ENCODE results near the gene PRDX6.
"Not testable (repeated sequence)": the region's sequence is repeated elsewhere in the genome, so short reads cannot be mapped to it uniquely, and the experiment has no call there.

Gene PRDX6

DNA sequence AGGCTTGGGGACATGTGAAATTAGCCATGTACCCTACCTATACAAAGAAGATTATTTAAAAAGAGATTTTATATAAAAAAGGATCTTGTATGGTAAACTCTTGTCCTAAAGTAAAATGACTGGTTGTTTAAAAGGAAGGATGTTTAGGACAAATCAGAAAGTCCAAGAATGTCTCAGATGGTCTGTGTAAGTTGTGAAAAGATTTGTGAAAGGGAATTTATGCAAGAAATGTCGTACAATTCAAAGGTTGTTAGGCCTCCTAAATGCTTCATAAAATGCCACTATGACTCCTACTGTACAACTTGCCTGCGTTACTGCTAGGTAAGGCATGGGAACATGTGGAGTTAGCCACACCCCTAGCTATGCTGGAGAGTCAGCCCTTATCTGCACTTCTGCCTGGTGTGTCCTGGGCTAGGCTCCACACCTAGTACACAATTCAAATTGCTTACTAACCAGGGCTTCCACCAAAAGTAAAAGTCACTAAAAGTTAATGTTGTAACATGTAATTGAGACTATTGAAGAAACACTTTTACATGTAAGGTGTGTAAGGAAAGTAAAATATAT lies 19.7 kb downstream of the PRDX6 start:
- no peak for DNase-seq (ENCODE audit: low read depth in 2 of 2)

DNA sequence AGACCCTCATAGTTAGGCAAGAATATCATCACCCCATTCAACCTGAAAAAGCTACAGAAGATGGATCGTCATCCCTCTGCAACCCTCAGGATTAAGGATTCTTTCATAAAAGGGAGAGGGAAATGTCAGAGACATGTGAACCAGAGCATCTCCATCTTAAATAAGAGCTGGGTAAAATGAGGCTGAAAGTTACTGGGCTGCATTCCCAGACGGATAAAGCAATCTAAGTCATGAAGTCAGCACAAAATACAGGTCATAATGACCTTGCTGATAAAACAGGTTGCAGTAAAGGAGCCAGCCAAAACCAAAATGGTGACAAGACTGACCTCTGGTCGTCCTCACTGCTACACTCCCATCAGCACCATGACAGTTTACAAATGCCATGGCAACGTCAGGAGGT lies 22.6 kb downstream of the PRDX6 start:
- DNase-seq (ENCODE audit: low read depth in 2 of 2), result no peak

DNA sequence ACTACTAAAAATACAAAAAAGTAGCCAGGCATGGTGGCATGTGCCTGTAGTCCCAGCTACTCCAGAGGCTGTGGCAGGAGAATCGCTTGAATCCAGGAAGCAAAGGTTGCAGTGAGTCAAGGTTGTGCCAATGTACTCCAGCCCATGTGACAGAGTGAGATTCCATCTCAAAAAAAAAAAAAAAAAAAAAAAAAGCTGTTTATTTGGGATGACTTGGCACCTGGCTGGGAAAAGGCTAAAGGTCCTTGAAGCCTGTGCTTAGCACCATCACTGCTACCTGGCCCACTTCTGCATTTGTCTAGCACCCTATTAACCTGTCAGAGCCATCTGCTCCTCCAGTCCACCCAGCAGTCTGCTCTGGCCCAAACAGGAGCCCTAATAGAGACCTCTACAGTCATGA lies 25.0 kb downstream of the PRDX6 start:
- no peak for DNase-seq (ENCODE audit: low read depth in 2 of 2)

DNA sequence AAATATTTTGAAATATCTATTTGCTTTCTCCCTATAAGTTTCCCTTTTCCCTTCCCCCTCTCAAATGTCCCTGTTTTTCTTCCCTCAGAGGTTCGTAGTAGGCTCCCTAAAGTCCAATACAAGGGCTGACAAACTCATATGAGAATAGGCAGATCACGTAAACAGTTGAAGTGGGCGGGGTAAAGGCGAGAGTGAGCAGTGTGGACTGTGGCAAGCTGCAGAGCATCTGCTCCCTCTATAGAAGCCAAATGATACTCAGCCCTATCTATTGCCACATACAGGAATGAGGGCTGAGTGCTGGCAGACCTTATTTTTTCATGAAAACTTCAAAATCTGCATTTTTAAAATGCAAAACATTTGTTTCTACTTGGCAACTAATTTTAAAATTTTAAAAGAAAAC lies 26.3 kb downstream of the PRDX6 start:
- DNase-seq (ENCODE audit: low read depth in 2 of 2), result no peak

DNA sequence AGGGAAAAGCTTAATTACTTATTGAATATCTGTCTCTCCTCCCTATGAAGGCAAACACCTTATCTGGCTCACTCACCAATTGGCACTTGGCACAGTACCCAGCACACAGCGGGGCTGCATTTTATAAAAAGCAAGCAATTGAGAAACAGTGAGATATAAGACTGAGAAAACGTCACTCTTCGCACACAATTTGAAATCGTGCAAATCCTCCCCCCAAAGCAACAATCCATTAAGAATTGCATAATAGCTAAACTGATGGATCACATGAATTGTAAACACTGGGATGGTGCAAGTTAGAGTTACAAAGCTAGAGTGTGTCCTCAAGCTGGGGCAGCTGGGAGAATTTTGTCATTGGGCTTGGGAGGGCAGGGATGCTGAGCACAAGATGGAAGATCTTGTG lies 27.1 kb downstream of the PRDX6 start:
- no peak for DNase-seq (ENCODE audit: low read depth in 2 of 2)

DNA sequence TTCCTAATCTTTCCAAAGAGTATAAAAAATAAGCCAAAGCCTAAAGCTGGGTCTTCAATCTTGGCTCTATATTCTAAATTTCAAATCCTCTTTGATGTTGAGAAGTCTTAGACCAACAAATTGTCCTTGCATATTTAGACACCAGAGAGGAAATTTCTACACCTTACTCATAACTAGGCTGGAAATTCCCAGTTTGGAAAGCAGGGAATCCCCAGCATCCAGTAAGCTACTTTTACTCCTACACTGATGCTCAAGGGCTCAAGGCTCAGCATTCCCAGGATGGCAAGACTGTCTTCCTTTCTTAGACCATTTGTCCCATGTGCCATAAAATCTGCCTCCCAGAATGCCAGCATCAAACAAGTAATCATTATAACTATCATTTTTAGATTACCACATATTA lies 28.3 kb downstream of the PRDX6 start:
- DNase-seq (ENCODE audit: low read depth in 2 of 2), result no peak

DNA sequence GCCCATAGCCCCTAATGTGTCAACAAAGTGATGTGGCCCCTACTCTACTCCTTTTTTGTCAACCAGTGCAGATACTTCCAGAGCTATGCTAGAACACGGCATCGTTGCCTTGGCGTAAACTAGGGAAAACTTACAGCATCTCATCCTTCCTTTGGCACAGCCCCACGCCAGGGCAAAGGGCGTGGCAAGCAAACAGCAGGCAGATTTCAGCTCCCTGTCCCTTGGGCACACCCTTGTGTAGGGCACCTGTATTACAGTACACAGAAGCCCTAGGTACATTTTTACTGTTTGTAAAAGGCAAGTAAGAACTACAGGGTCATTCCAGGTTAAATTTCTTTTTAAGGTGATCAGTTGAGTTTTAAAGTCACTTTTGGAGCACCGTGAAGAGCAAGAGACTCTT lies 29.3 kb downstream of the PRDX6 start:
- no peak for DNase-seq (ENCODE audit: low read depth in 2 of 2)

DNA sequence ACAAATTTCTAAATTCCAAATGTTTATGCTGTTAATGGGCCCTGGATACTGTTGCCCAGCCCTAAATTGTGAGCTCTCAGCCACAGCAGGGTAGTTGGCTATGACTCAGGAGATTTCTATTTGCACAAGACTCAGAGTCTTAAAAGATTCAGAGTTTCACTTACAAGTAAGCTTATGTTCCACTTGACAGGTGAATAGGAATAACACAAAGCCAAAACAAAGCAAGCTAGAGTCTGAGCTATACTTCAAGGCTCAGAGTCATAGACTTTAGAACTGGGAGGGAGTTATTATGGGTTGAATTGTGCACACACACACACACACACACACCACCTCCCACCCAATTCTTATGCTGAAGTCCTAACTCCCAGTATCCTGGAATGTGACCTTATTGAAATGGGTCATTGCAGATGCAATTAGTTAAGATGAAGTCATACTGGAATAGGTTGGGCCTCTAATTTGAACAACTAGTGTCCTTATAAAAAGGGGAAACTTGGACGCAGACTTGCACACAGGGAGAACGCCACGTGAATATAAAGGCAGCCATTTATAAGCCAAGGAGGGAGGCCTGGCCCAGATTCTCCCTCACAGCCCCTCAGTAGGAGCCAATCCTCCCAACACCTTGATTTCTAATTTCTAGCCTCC lies 30.2 kb downstream of the PRDX6 start:
- DNase-seq (ENCODE audit: low read depth in 2 of 2), result no peak

DNA sequence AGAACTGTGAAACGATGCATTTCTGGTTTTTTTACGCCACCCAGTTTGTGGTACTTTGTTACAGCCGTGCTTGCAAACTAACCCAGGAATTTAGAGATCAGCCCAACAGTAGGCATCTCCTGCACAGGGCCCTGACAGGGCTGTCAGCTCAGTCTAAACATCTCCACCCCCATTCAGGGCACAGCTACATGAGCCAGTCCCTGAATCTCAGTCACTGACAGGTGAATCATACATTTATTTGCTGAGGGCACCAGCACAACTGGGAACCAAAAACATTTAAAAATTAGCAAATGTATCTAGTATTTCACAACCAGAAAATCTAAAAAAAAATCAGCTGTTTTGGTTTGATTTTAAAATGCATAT lies 30.7 kb downstream of the PRDX6 start:
- DNase-seq (ENCODE audit: low read depth in 2 of 2), result no peak

DNA sequence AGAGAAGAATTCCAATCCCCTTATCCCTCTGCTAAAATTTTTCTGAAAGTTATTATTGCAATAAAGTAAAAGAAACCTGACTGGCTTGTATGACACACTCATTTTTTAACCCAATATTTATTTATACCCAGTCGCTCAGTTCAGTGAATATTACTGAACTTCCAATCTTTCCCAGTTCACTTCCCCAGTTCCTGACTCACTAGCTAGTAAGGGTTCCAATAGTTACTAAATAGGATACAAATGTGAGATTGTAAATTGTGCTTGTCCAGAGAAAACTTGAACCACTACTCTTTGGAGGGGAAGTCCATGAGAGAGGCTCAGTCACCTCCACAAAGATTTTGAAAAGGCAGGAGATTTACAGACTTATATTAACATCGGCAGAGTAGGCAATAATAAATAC lies 31.4 kb downstream of the PRDX6 start:
- no peak for DNase-seq (ENCODE audit: low read depth in 2 of 2)

DNA sequence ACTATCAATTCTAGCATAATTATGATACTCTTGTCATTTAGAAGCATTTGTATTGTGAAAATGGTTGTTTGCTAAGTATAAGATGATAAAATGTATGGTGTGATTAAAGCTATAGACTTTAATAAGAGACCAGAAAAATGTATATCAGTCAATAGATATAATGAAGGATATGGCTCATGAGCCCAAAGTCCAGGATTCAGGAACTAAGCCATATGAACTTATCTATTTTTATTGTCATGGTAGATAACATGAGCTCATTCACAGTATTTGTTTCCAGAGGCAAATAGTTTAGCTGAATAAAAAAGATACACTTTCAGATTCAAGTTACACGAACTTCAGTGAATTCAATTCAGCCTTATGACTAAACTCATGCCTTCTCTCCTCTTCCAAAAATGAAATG lies 32.7 kb downstream of the PRDX6 start:
- no peak for DNase-seq (ENCODE audit: low read depth in 2 of 2)

DNA sequence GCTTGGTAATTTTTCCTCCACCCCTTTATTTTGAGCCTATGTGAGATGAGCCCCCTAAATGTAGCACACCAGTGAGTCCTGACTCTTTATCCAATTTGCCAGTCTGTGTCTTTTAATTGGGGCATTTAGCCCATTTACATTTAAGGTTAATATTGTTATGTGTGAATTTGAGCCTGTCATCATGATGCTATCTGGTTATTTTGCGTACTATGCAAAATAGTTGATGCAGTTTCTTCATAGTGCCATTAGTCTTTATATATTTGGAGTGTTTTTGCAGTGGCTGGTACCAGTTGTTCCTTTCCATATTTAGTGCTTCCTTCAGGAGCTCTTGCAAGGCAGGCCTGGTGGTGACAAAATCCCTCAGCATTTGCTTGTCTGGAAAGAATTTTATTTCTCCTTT lies 37.4 kb downstream of the PRDX6 start:
- not testable (repeated sequence) for DNase-seq (ENCODE audit: low read depth in 2 of 2)

DNA sequence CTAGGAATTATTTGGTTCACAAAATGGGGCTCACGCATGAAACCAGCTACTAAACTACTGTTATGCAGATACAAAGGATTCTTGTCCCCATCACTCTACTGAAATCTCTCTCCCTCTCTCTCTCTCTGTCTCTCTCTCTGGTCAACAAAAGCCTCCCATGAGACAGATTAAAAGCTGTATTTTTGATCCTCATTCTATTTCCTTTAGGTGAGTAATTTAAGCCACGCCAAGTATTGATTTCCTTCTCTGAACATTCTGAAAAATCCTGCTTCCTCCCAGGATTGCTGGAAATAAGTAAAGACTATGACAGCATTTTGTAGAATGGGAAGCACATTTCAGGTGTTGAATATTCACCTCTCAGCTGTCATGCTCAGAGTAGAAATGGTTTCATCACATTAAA lies 43.7 kb downstream of the PRDX6 start:
- no peak for DNase-seq (ENCODE audit: low read depth in 2 of 2)

DNA sequence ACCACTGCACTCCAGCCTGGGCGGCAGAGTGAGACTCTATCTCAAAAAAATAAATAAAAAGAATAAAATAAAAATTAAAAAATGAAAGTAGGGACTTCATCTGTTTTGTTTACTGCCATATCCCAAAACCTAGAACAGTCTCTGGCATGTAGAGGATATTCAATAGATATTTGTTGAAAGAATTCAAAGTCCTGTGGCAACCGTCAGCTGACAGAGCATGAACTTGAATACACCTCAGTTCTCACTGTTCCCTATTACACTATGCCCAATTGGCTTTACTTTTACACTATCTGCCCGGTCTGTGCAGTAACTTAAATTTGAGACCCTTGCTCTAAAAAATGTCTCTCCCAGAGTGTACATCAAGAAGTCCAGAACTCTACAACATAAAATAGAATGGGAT lies 46.2 kb downstream of the PRDX6 start:
- DNase-seq (ENCODE audit: low read depth in 2 of 2), result no peak

DNA sequence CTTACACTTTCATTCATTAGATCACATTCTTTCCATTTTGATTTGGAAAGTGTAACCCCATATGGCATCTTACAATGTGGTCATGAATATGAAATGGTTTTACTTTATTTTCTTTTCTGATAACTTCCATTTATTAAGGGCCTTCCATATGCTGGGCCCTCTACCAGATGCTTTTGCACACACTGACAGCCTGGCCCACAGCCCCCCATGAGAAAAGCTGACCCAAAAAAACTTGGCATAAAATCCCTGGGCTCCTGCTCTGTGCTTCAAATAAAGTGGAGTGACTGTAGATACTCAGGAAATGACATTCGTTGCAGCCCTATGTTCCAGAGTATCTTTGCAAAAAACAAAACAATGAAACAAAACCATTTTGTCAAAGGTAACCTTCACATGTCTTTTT lies 48.8 kb downstream of the PRDX6 start:
- DNase-seq (ENCODE audit: low read depth in 2 of 2), result no peak

DNA sequence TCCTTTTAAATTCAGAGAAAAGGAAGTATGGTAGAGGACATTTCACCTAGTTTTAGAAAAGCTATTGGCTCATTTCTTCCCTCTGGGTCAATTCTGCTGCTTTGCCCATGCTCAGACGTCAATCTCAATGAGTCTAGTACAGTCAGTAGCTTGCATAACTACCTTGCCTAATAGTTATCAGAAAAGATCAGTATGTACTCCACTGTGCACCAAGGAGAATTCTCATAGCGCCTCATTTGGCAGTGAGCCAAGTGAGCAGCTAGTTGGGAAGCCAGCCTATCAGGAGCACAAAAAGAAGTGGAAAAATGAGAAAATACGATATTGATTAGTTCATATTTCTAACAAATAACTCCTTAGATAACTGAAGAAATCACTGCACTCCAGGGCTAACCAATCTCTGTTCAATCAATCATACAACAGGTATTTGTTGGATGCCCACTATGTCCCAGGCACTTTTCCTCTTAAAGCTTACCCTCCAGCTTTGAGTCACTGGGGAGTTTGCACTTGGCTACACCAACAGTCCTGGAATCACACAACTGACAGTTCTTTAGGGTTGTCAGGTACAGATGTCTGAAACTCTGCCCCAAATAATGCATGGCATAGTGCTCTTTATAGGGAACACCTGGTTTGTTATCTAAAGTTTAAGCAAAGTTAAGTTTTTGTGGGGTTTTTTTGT lies 50.2 kb downstream of the PRDX6 start:
- no peak for DNase-seq (ENCODE audit: low read depth in 2 of 2)

DNA sequence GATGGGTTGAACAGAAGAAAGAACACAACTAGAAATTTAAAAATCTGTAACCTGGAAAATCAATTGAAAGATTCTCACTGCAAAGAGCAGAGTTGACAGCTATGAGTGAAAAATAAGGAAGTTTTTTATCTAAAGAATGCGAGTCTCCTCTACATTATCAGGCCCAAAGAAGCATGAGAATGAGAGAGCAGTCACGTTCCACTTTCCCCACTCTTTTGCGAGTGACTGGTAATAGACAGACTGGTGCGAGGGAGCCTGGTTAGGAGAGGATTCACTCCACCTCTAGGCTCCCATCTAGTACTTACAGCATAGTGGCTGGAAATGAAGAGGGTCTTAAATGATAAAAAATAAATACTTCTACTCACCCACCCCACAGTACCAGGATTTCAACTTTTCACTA lies 52.0 kb downstream of the PRDX6 start:
- DNase-seq (ENCODE audit: low read depth in 2 of 2), result no peak

DNA sequence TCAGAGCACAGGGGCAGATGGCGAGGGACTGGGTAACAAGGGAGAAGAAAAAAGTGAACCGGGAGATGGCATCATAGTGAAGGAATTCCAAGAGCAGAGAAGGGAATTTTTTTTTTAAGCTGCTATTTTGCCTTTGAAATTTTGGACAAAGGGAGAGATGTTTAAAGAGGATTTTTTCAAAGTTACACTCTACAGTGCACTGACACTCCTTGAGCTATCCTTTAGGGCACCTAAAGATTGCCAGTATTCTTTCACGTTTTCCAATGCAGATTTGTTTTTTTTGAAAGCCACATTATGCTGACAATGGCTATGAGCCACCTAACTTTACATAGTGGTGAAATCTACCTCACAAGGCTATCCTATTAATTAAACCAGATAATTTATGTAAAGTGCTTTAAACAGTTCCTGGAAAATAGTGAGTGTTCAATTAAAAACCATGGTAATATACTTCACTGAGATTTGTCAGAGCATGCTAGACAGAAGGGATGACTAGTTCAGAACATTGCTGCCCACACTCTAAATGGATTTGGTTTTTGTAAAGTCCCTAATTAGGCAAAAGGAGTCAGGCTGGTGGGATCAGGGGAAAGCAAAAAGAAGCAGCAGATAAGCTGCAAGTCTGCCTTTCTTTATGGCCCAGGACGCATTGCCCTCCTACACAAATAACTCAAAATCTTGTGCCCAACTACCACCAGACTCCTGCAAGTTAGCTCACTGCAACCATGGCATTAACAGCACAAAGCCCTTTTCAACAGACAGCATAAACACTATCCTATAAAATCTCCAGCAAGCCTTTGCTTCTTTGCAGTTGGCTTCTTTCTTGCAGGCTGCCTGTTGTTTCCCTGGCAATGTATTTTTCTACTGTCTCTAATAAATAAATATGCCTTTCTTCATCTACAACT lies 53.9 kb downstream of the PRDX6 start:
- DNase-seq (ENCODE audit: low read depth in 2 of 2), result no peak

DNA sequence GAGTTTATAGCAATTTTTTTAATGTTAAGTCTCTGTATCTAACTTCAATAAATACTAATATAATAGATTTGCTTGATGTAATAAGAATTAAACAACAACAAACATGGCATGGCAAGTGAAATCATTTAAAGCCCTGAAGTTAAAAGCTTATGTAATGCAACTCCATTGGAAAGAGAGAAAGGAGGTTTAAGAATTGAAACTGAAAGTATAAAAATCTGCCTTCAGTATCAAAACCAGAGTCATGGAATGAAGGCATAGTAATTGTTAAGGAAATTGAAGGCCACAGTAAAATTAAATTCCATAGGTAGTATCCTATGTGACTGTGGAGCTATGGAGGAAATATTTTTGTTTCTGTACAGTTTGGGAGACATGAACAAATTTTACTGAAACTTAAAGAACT lies 55.1 kb downstream of the PRDX6 start:
- DNase-seq (ENCODE audit: low read depth in 2 of 2), result no peak

DNA sequence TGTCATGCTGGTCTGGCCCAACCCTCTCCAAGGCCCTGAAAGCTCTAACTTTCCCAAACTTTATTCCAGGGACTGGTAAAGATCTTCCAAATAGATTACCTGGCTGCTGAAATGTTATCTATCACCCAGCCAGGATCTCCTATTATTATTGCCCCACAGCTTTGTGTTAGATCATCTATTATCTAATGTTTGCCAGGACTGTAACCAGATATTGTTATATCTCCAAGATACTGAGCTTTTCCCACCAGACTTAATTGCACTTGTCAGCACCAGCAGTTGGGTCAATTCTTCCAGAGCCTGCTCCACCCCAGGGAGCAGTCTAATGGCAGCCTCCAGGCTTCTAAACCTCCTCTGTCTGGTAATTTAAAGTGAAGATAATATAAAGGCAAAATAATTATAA lies 59.1 kb downstream of the PRDX6 start:
- DNase-seq (ENCODE audit: low read depth in 2 of 2), result no peak
